IPS-18c (cell line): ENCODE measurements around the gene JPH4.
"Not testable (repeated sequence)": the region's sequence is repeated elsewhere in the genome, so short reads cannot be mapped to it uniquely, and the experiment has no call there.

Experiments
- H3K4me3 ChIP-seq: 2 replicates; pipeline ENCODE4 v1.7.0; 2013; ENCODE audit warnings: low read depth, mild to moderate bottlenecking, low read length, moderate library complexity; ENCODE audit not compliant: insufficient read depth
- H3K9me3 ChIP-seq: one replicate; pipeline ENCODE4 v1.6.1; 2013; ENCODE audit warnings: mild to moderate bottlenecking, low read length, moderate library complexity; ENCODE audit not compliant: control insufficient read depth, insufficient read depth

The JPH4 gene

DNA sequence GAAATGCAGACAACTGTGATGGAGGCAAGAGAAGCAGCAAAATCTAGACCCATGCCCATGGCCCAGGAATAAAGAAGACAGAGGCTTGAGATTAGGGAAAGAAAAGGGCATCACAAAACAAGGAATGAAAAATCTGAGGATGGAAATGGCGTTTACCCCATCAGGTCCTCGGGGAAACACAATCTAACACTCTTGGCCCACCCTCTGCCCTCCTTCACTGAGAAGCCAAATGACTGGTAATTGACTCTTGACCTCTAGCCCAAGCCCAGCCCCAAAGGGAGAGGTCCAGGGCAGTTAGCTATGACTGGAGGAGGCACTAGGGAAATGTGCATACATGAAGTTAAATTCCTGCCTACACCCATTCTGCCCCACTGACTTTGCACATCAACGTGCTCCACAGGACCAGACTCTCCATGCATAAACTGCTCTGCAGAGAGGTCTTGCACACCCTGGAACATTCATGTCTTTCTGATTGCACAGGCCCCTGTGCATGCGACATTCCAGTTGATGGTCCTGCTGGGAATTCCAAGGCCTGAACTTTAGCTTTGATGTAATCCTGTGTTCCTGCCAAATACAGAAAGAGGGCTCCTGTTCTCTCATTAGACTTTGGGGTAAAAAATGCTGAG, 32.7 kb downstream of the JPH4 start:
- H3K4me3 ChIP-seq = no peak overlapping the region

DNA sequence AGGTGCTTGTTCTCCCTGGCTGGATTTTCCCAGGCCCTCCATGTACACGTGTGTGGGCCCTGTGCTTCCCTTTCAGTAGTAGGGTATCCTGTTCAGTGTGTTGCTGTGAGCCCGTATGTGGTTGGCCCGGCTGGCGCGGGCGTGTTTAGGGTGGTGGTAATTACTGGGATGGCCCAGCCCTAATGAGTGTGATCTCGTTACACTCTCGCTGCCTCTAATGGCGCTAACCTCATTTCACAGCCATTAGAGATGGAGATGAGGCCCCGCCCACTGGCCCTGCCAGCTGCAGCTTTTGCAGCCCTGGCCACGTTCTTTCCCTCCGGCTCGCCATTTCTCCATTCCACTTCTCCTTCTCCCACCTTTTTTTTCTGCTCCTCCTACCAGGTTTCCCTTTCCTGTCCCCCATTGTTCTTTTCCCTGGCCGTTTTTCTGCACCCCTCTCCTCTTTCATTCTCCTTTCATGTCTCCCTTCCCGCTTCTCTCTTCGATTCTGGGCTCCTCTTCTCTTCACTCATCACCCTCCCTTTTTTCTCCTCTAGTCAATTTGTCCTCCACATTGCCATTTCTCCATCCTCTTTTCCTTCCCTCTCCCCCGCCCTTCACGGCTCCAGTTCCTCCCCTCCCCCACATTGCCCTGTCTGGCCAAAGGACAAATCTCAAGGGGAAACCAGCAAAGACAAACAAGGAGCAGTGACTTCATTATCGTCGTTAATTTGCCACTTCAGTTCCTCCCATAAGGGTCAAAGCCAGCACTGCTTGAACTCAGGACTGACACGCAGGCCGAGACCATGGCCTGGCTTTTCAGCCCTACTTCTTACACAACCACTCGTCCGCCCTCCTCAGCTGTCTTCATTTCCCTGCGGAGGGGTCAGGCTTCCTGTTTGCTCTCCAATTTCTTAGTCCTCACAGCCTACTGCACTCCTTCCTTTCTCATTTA, 33.8 kb downstream of the JPH4 start:
- Histone ChIP-seq H3K4me3 (no peak overlapping the region), H3K9me3 (no peaks in the 10 kb centered on the region)

More for the DNA sequence above, 32.7 kb downstream of the JPH4 start:
- H3K9me3 ChIP-seq = no peaks in the 10 kb centered on the region

DNA sequence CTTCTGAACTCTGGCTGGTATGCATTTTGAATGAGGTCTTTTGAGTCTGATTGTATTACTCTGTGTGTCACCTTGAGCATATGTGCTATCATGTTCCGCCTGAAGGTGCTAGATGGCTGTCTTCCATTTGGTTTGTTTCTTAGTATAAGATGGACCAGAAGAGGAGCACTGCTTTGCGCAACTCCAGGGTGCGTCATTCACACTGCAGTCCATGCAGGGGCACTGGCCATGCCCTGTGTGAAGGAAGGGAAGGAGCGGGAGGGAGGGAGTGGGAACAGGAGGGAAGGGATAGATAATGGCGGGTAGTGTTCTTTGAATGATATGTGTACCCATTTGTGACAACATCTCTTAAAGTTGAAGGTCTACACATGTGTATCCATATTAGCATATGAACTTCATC, 35.2 kb downstream of the JPH4 start:
- H3K9me3 ChIP-seq = no peaks in the 10 kb centered on the region
- no peak overlapping the region for H3K4me3 ChIP-seq

DNA sequence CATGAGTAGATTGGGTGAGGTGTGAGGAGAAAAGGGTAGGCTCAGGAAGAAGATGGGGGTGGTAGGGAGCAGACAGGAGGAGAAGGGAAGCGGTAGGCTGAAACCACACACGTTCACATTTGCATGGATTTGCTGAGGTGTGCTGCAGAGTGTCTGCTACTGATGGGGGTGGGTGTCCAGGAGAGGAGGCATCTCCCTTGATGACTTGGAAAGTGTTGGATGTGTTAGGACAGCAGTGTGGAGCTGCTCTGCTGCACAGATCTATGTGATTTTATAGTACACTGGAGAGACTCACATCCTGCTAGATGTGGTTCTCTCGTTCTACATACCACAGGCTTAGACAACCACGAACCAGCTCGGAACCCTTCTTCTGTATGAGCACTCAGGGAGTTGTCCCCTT, 36.3 kb downstream of the JPH4 start:
- H3K4me3 ChIP-seq = no peak overlapping the region
- H3K9me3 ChIP-seq = no peaks in the 10 kb centered on the region

DNA sequence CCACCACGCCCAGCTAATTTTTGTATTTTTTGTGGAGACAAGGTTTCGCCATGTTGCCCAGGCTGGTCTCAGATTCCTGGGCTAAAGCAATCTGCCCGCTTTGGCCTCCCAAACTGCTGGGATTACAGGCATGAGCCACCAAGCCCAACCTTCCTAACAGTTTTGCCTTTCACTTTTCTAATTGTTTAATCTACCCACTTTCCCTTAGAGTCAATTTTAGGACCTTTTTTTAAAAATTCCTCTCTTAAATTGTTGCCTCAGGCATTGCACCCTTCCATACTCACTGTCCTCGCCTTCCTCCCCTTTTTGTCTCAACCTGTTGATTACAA, 38.5 kb downstream of the JPH4 start:
- no peaks in the 10 kb centered on the region for H3K9me3 ChIP-seq
- H3K4me3 ChIP-seq = no peak overlapping the region

DNA sequence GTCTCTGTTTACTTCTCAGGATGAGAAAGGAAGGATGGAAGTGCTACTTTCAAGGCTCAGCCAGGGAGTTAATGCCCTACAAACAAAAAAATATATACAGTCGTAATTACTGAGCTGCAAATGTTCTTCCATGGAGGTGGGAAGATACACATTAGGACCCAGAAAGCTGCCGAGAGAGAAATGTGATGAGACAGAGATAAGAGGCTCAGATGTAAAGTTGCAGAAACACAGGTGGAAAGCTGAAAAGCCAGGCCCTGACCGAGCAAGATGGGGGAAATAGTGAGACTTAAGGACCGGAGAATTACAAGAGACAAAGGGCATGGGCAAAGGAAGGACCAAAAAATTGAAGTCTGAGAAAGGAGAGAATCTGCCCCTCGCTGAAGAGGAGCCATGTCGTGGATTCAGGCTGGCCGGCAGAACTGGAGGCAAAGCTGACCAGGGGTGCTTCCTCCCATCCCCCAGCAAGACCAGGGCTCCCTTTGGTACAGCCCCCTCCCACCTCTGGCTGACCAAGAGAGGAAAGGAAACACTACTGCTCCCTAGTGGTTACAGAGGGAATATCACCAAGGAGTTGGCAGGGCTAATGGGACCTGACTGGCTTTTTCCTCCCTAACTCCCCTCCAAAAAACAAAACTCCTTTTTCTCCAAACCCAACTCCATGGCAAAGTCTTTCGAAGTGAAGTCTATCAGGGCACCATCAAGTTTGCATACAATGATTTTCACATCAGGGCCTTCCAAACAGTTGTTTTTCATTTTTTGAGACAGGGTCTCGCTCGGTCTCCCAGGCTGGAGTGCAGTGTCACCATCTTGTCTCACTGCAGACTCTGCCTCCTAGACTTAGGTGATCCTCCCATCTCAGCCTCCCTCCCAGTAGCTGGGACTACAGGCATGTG, 39.1 kb downstream of the JPH4 start:
- H3K4me3 ChIP-seq = peak overlapping the region; percentile 70; the same call in 1 of the 2 replicates
- H3K9me3 ChIP-seq = no peaks in the 10 kb centered on the region

DNA sequence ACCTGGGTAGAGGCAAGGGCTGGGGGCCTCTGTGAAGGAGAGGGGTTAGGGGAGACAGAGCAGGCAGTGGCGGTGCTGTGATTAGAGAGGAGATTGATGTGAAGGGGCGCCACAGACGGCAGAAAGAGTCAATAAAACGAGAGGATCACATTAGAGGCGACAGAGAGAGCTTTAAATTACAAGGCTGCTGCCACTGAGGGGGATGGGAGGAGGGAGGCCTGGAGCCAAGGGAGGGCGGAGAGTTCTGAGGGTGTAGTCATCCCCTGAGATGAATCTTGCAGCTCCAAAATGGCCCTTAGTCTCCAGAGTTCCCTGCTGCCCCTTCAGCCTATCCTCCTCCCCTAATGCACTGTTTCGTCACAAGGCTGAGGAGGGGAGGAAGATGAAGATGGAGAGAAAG, 39.8 kb downstream of the JPH4 start:
- peak overlapping the region; percentile 70; the same call in 1 of the 2 replicates for H3K4me3 ChIP-seq
- H3K9me3 ChIP-seq = no peaks in the 10 kb centered on the region

DNA sequence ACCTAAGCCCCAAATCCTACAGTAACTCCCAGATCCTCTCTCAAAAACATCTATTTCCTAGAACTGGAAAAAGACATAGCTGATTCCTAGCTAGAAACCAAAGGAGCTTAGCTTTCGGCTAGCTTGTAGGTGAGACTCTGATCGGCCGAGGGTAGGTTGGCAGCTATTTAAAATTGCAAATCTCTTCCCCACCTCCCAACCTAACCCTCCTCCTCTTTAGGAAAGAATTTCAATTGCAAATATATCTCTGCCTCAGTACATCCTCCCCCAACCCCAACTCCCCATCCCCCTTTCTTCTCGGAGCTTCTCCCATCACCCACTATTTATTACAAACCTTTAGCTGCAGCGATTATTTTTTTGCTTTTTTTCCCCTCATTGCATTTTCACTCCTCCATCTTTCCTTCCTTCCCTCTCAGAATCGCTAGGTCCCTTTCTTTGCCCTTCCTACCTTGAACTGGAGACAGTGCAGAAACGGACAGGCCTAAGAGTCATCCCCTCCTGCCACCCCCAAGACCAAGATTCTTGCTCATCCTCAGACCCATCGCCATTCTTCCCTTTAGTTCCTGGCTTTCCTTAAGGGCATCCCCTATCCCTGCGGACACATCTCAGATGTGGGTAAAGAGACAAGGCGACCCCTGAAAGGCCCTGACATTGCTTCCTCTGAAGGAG, 40.4 kb downstream of the JPH4 start:
- no peaks in the 10 kb centered on the region for H3K9me3 ChIP-seq
- peak overlapping the region; percentile 70 for H3K4me3 ChIP-seq

DNA sequence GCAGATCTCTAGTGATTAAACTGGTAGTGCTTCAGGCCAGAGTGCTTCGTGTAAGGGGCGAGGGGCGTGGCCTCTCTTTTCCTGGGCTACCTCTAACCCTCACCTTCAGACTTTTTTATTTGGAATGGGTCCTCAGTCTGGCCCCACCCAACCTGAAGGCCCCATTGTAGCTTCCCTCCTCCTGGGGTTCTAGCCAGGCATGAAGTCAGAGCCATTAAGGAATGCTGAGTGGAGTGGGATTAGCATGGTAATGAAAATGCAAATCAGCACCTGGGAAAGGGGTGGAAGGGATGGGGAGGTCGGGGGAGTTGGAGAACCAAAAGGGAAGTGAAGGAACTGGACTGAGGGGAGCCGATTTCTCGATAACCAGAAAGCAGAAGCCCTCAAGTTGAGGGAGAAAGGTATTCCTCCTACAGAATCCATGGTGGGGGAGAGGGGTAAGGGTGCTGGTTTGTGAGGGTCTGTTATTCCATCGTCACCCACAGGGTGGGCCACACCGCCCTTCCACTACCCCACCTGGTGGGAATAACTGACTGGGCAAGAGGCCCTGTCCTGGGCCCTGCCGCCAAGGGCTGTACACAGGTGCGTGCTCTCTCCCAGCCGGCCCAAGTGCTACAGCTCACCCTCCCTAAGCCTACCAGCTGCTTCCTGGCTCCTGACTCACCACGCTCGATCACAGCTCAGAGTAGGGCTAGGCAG, 41.1 kb downstream of the JPH4 start:
- Histone ChIP-seq H3K4me3 (peak overlapping the region; percentile 70), H3K9me3 (no peaks in the 10 kb centered on the region)

DNA sequence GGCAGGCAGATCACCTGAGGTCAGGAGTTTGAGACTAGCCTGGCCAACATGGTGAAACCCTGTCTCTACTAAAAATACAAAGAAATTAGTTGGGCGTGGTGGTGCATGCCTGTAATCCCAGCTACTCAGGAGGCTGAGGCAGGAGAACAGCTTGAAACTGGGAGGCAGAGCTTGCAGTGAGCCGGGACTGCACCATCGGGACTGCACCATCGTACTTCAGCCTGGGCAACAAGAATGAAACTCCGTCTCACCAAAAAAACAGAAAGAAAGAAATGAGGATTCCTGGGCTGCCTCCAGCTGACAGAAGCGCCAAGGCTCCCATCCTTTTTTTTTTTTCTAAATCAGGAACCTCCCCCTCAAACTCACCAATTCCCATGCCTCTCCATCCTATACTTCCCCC, 41.7 kb downstream of the JPH4 start:
- not testable (repeated sequence) for H3K9me3 ChIP-seq
- peak overlapping the region; percentile 25; the same call in 1 of the 2 replicates for H3K4me3 ChIP-seq

DNA sequence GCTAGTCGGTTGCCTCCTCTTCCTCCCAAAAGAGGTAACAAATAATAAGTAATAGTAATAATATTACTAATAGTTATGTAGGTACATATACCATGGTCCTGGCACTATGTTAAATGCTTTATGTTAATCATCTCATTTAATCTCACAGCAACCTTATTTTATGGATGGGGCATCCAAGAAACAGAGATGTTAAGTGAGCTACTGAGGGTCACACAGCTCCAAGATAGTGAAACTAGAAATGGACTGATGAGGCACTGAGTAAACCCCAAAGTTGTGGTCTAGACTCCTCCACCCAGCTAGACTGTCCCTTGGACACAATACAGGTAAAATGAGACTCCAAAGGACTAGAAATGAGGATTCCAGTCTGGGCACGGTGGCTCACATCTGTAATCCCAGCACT, 42.1 kb downstream of the JPH4 start:
- no peaks in the 10 kb centered on the region for H3K9me3 ChIP-seq
- no peak overlapping the region for H3K4me3 ChIP-seq

DNA sequence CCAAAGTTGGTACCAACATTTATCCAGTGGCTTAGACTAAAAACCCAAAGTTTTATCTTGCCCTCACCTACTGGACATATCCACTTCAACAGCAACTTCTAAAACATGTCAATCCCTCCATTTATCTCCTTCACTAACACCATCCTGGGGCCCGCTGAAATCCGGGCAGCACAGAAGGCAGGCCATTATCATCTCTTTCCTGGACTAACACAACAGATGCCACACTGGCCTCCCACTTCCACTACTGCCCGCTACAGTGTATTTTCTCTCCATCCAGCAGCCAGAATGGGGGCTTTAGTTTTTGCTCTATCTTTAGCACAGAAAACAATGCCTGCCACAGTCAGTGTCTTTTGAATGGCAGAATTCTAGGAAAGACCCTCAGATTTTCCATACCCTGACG, 42.6 kb downstream of the JPH4 start:
- Histone ChIP-seq H3K4me3 (no peak overlapping the region; the same call in 1 of the 2 replicates), H3K9me3 (no peaks in the 10 kb centered on the region)

DNA sequence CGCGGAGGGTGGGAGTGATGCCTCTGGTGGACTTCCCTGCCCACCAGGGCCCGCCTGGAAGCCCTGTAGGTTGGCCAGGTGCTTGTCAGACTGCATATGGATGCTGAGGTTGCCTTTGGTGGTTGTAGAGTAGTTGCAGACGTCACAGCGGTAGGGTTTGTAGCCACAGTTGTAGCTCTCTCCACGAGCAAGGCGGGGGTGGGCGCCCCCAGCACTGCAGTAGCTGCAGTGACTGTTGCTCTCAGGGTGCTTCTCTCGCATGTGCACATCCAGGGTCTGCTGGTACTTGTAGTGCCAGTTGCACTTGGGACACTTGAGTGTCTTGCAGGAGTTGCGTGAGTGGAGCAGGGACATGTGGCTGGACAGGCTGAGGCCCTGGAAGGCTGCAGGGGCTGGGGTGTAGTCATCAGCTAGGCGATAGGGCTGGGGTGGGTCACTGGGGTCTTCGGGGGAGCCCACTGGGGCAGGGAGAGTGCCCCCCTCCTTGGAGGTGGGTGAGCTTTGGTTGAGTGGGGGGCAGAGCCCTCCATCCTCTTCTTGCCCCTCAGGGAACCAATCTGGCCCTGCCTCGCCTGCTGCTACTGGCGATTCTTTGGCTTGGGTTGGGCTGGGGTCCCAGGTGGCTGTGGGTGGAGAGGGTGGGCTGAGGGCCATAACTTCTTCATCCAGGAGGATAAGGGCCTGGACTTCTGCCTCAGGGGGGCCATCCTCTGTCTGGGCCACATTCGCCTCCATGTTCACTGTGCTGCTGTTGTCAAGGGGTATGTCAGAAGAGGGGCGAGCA, 44.7 kb downstream of the JPH4 start:
- Histone ChIP-seq H3K4me3 (no peak overlapping the region), H3K9me3 (no peaks in the 10 kb centered on the region)

DNA sequence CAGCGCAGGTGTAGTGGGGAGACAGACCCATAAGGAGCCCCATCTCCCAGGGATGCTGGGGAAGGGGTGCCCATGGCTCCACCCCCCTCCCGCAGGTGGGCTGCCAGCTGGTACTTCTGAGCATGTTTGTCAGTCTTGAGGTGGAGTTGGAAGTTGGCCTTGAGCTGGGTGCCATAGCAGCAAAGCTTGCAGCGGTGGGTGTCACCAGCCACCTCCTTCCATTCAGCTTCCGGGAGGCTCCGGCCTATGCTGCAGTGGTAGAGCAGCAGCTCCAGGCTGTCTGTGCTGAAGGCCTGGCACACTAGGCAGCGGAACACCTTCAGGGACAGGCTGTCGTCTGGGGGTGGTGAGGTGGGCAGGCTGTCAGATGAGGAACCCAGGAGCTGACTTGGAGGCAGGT, 45.9 kb downstream of the JPH4 start:
- H3K9me3 ChIP-seq = no peaks in the 10 kb centered on the region
- H3K4me3 ChIP-seq = no peak overlapping the region

DNA sequence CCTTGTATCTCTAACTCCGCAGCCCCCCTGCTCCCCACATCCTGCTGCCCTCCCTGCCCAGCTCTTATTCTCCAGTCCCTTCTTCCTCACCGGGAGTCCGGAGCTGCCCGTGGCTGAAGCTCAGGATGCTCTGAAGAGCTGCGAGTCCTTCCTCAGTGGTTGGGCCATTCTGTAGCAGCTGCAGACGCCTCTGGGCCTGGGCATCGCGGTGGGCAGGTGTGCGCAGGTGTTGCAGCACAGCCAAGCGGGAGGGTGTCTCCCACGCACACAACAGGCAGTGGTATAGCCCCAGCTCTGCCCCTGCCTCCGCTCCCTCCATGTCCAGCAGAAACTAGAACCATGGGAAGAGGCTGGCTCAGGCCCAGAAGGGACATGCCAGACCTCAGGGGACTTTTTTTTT, 47.2 kb downstream of the JPH4 start:
- Histone ChIP-seq H3K4me3 (no peak overlapping the region), H3K9me3 (no peaks in the 10 kb centered on the region)
